Skeletal muscle satellite cell (primary cell): Measurements from ENCODE around the gene LIMK1.

ENCODE experiments used
- H3K27me3 ChIP-seq: 2 replicates; pipeline ENCODE4 v1.7.0; 2013; ENCODE audit warnings: low read length; ENCODE audit not compliant: control insufficient read depth, insufficient read depth
- H3K36me3 ChIP-seq: 2 replicates; pipeline ENCODE4 v1.7.0; 2013; ENCODE audit warnings: mild to moderate bottlenecking, control low read depth, low read length; ENCODE audit not compliant: insufficient read depth
- H3K4me1 ChIP-seq: 2 replicates; pipeline ENCODE4 v1.7.0; 2013; ENCODE audit warnings: low read length; ENCODE audit not compliant: control insufficient read depth, insufficient read depth
- H3K4me2 ChIP-seq: 2 replicates; pipeline ENCODE4 v1.7.0; 2013; ENCODE audit warnings: mild to moderate bottlenecking, low read length
- H3K4me3 ChIP-seq: 2 replicates; pipeline ENCODE4 v1.7.0; 2013; ENCODE audit warnings: low read length
- H3K9ac ChIP-seq: 2 replicates; pipeline ENCODE4 v1.7.0; 2013; ENCODE audit warnings: mild to moderate bottlenecking, low read depth, low read length, moderate library complexity
- H3K9me3 ChIP-seq: replicated peaks from 2 replicates; pipeline ENCODE4 v1.7.0; 2013; ENCODE audit warnings: mild to moderate bottlenecking, control low read depth, low read length

Gene LIMK1

GRCh38 chr7:74058486-74058885, 25.1 kb upstream of the LIMK1 start:
- Histone ChIP-seq H3K9ac (no peak overlapping the region), H3K27me3 (no peaks in the 10 kb centered on the region), H3K4me1 (peaks cover 10% of the 10 kb centered on the region), H3K4me3 (no peak overlapping the region), H3K36me3 (peaks cover 6% of the 10 kb centered on the region), H3K9me3 (no peaks in the 10 kb centered on the region), H3K4me2 (no peak overlapping the region)

DNA sequence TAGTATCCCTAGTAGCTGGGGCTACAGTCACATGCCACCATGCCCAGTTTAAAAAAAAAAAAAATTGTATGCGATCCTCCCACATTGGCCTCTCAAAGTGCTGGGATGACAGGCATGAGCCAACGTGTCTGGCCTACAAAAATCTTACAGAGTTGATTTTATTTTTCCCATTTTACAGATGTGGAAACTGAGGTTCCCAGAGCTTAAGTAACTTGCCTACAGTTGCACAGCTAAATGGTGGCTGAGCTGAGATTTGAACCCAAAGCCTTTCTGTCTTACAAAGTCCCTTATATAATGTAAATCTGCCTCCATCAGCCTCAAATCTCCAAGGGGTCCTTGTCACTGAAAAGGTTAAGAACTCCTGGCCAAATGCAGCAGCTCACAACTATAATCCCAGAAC, 24.6 kb upstream of the LIMK1 start:
- H3K4me3 ChIP-seq = no peak overlapping the region
- H3K9ac ChIP-seq = no peak overlapping the region
- H3K27me3 ChIP-seq = no peaks in the 10 kb centered on the region
- H3K4me2 ChIP-seq = no peak overlapping the region
- H3K4me1 ChIP-seq = peaks cover 10% of the 10 kb centered on the region
- H3K36me3 ChIP-seq = peaks cover 6% of the 10 kb centered on the region
- no peaks in the 10 kb centered on the region for H3K9me3 ChIP-seq

DNA sequence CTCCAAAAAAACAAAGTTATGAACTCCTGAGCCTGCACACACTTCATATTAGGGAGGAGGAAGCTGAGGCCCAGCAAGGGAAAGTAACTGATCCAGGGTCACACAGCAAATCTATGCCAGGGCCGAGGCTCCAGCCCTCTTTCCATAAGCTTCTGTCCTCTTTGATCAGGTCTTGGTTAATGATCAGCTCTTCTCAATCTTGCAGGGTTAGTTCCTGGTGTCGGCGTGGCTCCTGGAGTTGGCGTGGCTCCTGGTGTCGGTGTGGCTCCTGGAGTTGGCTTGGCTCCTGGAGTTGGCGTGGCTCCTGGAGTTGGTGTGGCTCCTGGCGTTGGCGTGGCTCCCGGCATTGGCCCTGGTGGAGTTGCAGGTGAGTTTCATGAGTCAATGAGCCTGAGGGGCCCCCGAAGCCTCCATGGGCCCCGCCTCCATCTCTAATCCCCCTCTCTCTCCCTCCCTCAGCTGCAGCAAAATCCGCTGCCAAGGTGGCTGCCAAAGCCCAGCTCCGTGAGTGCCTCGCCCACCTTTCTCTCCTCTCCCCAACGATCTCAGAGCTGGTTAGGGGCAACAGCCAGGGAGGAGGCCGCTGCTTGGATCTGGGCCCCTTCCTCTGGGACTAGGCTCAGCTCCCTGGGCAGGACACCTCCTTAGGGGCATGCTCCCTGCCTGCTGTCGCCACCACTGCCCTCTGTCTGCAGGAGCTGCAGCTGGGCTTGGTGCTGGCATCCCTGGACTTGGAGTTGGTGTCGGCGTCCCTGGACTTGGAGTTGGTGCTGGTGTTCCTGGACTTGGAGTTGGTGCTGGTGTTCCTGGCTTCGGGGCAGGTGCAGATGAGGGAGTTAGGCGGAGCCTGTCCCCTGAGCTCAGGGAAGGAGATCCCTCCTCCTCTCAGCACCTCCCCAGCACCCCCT, 23.7 kb upstream of the LIMK1 start:
- Histone ChIP-seq H3K4me2 (no peak overlapping the region), H3K36me3 (peaks cover 6% of the 10 kb centered on the region), H3K4me1 (peaks cover 10% of the 10 kb centered on the region), H3K9ac (no peak overlapping the region), H3K9me3 (no peaks in the 10 kb centered on the region), H3K4me3 (no peak overlapping the region), H3K27me3 (no peaks in the 10 kb centered on the region)

- Histone ChIP-seq H3K9me3 (no peaks in the 10 kb centered on the region), H3K4me1 (peaks cover 10% of the 10 kb centered on the region), H3K36me3 (peaks cover 3% of the 10 kb centered on the region), H3K4me3 (peak overlapping the region; percentile 62), H3K4me2 (peak overlapping the region; percentile 81), H3K9ac (peak overlapping the region; percentile 85), H3K27me3 (no peaks in the 10 kb centered on the region)
Observed at GRCh38 chr7:74061840-74062539, 21.6 kb upstream of the LIMK1 start.

GRCh38 chr7:74063223-74063641, 20.4 kb upstream of the LIMK1 start:
- Histone ChIP-seq H3K4me3 (no peak overlapping the region), H3K4me2 (no peak overlapping the region), H3K9me3 (no peaks in the 10 kb centered on the region), H3K9ac (no peak overlapping the region), H3K4me1 (peaks cover 10% of the 10 kb centered on the region), H3K36me3 (peaks cover 3% of the 10 kb centered on the region), H3K27me3 (no peaks in the 10 kb centered on the region)

- Histone ChIP-seq H3K9ac (no peak overlapping the region), H3K36me3 (peaks cover 2% of the 10 kb centered on the region), H3K27me3 (no peaks in the 10 kb centered on the region), H3K9me3 (no peaks in the 10 kb centered on the region), H3K4me2 (no peak overlapping the region), H3K4me1 (peaks cover 10% of the 10 kb centered on the region), H3K4me3 (no peak overlapping the region)
Observed at GRCh38 chr7:74063646-74064045, 20.0 kb upstream of the LIMK1 start.

DNA sequence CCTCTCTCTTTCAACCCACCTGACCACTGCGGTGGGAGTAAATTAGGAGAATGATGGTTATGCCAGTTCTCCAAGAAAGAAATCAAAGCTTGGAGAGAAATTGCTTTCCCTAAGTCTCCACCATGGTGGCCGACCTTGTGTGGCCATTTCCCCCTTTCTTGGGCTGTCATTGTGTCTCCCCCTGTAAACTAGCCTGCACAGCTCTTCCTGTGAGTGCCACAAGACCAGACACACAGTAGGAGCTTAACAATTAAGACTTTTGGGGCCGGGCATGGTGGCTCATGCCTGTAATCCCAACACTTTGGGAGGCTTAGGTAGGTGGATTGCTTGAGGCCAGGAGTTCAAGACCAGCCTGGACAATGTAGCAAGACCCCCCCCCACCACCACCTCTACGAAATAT, 18.9 kb upstream of the LIMK1 start:
- H3K4me1 ChIP-seq = peaks cover 10% of the 10 kb centered on the region
- no peak overlapping the region for H3K9ac ChIP-seq
- no peaks in the 10 kb centered on the region for H3K36me3 ChIP-seq
- no peaks in the 10 kb centered on the region for H3K9me3 ChIP-seq
- no peaks in the 10 kb centered on the region for H3K27me3 ChIP-seq
- H3K4me3 ChIP-seq = no peak overlapping the region
- H3K4me2 ChIP-seq = no peak overlapping the region

DNA sequence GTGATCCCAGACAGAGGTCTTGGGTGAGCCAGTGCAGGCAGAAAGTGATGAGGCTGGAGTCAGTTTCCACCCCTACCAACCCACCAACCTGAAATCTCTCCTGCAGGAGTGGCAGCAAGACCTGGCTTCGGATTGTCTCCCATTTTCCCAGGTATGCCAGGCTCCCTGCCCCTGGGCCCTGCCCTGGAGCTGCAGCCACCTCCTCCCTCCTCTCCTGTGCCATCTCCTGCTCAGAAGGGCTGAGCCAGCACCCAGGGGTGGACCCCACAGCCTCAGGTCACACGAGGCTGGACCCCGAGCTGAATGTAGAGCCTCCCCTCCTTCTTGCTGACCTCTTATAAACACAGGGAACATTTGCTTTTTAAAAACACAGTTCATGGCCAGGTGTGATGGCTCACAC, 17.0 kb upstream of the LIMK1 start:
- Histone ChIP-seq H3K9ac (no peak overlapping the region), H3K4me1 (peaks cover 8% of the 10 kb centered on the region), H3K4me3 (no peak overlapping the region), H3K27me3 (no peaks in the 10 kb centered on the region), H3K4me2 (no peak overlapping the region), H3K36me3 (no peaks in the 10 kb centered on the region), H3K9me3 (no peaks in the 10 kb centered on the region)

DNA sequence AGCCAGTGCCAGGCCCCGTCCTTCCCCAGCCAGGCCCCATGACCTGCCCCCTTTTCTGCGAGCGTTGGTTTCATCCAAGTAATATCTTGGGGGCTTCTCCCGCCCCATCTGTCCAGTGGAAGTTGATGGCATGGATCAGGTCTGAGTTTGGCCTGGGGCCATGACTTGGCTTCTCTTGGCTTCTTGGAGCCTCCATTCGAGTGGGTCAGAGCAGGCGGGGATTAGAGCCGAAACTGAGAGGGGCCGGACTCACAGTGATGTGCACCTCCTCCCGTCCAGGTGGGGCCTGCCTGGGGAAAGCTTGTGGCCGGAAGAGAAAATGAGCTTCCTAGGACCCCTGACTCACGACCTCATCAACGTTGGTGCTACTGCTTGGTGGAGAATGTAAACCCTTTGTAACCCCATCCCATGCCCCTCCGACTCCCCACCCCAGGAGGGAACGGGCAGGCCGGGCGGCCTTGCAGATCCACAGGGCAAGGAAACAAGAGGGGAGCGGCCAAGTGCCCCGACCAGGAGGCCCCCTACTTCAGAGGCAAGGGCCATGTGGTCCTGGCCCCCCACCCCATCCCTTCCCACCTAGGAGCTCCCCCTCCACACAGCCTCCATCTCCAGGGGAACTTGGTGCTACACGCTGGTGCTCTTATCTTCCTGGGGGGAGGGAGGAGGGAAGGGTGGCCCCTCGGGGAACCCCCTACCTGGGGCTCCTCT, 15.1 kb upstream of the LIMK1 start:
- Histone ChIP-seq H3K4me1 (no peaks in the 10 kb centered on the region), H3K4me2 (no peak overlapping the region), H3K36me3 (no peaks in the 10 kb centered on the region), H3K27me3 (no peaks in the 10 kb centered on the region), H3K4me3 (no peak overlapping the region), H3K9me3 (no peaks in the 10 kb centered on the region), H3K9ac (no peak overlapping the region)

GRCh38 chr7:74069086-74069541, 14.5 kb upstream of the LIMK1 start:
- H3K4me3 ChIP-seq = no peak overlapping the region
- H3K9ac ChIP-seq = no peak overlapping the region
- H3K4me1 ChIP-seq = no peaks in the 10 kb centered on the region
- H3K27me3 ChIP-seq = no peaks in the 10 kb centered on the region
- H3K36me3 ChIP-seq = no peaks in the 10 kb centered on the region
- H3K9me3 ChIP-seq = no peaks in the 10 kb centered on the region
- no peak overlapping the region for H3K4me2 ChIP-seq

DNA sequence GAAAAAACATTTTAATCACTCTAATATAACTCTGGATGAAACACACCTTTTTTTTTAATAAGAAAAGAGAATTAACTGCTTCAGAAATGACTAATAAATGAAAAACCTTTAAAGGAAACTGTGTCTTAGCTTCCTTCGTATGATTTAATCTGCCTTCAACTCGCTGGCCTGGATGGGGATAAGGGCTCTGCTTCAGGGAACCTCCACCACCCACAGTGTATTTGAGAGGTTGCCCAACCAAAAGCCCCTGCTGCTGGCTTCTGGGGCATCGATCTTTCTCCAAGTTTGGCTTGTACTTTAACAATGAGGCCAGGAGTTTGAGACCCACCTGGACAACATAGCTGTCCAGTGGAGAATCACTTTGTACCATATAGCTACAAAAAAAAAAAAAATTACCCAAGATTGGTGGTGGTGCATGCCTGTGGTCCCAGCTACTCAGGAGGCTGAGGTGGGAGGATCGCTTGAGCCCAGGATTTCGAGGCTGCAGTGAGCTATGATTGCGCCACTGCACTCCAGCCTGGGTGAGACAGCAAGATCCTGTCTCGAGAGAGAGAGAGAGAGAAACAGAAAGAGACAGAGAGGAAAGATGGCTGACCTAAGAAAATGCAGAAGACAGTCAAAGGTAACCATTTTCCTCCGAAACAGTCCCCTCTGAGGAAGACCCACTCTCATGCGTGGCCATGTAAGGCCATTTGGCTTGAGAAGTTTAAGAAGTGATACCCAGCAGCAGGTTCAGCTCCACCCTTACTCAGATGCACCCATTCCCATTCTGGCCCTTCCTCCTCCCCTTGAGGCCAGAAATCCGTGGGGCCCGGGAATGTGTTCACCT, 13.6 kb upstream of the LIMK1 start:
- H3K9ac ChIP-seq = no peak overlapping the region
- H3K4me2 ChIP-seq = no peak overlapping the region

More for the DNA sequence above, 13.6 kb upstream of the LIMK1 start:
- H3K4me3 ChIP-seq = no peak overlapping the region
- no peaks in the 10 kb centered on the region for H3K9me3 ChIP-seq
- no peaks in the 10 kb centered on the region for H3K36me3 ChIP-seq
- H3K27me3 ChIP-seq = no peaks in the 10 kb centered on the region
- H3K4me1 ChIP-seq = no peaks in the 10 kb centered on the region
